Measurements from ENCODE around the gene TXNRD1.

DNA sequence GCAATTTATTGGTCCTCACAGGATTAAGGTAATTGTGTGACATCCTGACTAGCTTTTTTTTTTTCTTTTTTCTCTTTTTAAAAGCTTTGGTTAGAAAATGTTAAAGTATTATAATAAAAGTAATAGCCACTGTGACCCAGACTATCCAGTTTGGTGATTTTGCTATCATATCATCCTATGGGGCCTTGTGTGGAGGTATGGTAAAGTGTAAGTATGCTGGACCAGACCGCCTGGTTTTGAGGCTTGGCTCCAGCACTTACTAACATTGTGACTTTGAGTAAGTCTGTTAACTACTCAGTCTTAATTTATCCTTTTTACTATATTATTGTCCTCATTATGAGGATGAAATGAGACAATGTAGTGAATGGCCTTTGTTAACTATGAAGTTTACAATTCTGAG is 103.4 kb downstream of the TXNRD1 start:
- TF ChIP-seq, protein P1, sequence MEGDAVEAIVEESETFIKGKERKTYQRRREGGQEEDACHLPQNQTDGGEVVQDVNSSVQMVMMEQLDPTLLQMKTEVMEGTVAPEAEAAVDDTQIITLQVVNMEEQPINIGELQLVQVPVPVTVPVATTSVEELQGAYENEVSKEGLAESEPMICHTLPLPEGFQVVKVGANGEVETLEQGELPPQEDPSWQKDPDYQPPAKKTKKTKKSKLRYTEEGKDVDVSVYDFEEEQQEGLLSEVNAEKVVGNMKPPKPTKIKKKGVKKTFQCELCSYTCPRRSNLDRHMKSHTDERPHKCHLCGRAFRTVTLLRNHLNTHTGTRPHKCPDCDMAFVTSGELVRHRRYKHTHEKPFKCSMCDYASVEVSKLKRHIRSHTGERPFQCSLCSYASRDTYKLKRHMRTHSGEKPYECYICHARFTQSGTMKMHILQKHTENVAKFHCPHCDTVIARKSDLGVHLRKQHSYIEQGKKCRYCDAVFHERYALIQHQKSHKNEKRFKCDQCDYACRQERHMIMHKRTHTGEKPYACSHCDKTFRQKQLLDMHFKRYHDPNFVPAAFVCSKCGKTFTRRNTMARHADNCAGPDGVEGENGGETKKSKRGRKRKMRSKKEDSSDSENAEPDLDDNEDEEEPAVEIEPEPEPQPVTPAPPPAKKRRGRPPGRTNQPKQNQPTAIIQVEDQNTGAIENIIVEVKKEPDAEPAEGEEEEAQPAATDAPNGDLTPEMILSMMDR (IDR thresholded peaks at IDR 0.05; ENCODE audit: low read depth, low read length) = no peak
- TF ChIP-seq POLR2A (IDR thresholded peaks at IDR 0.05; ENCODE audit: extremely low read depth, insufficient read length) (no peak), MYC (IDR thresholded peaks at IDR 0.05; ENCODE audit: low read depth, low read length) (no peak)
- TF ChIP-seq, protein P2, sequence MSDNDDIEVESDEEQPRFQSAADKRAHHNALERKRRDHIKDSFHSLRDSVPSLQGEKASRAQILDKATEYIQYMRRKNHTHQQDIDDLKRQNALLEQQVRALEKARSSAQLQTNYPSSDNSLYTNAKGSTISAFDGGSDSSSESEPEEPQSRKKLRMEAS (IDR thresholded peaks at IDR 0.05; ENCODE audit: low read depth, low read length) = no peak
